Stimulated activated naive B cell treated with anti-CD40 and anti-IgM and Interleukin-4, amounts not matched to agents 10 μg/mL and 1 μg/mL and 100 μg/mL, for 72 hours (primary cell): ENCODE results near the gene NOL11.
A peak's percentile ranks its signal among the peaks of the same experiment; 100 is the strongest.
"Not testable (repeated sequence)": the region's sequence is repeated elsewhere in the genome, so short reads cannot be mapped to it uniquely, and the experiment has no call there.

ENCODE experiments used
- ATAC-seq, 2 donors: fragments of 150-1000 bp; cut with Tn5 transposase; replicated peaks; 2 replicates each; pipeline ENCODE4 v1.10.0; 2021; ENCODE audit warnings: moderate library complexity in 1 of 2
- DNase-seq: peaks from one replicate; pipeline ENCODE4 v3.0.0; 2021
- H3K27ac Mint-ChIP-seq: one replicate; pipeline ENCODE4 v1.8.0; 2022; ENCODE audit warnings: mild to moderate bottlenecking, mixed read lengths
- H3K27me3 Mint-ChIP-seq, 2 donors: one replicate each; pipeline ENCODE4 v1.8.0; 2022; ENCODE audit warnings: mixed read lengths in 2 of 2
- H3K36me3 Mint-ChIP-seq, 2 donors: one replicate each; pipeline ENCODE4 v1.8.0; 2022; ENCODE audit warnings: mixed read lengths in 2 of 2, mild to moderate bottlenecking in 1 of 2
- H3K4me1 Mint-ChIP-seq, 2 donors: one replicate each; pipeline ENCODE4 v1.8.0; 2022; ENCODE audit warnings: mixed read lengths in 2 of 2, mild to moderate bottlenecking in 1 of 2
- H3K4me3 Mint-ChIP-seq, 2 donors: one replicate each; pipeline ENCODE4 v1.8.0; 2022; ENCODE audit warnings: mild to moderate bottlenecking in 2 of 2, mixed read lengths in 2 of 2, moderate library complexity in 1 of 2
- H3K9me3 Mint-ChIP-seq, 2 donors: one replicate each; pipeline ENCODE4 v1.8.0; 2022; ENCODE audit warnings: mixed read lengths in 2 of 2, mild to moderate bottlenecking in 1 of 2

The NOL11 gene

DNA sequence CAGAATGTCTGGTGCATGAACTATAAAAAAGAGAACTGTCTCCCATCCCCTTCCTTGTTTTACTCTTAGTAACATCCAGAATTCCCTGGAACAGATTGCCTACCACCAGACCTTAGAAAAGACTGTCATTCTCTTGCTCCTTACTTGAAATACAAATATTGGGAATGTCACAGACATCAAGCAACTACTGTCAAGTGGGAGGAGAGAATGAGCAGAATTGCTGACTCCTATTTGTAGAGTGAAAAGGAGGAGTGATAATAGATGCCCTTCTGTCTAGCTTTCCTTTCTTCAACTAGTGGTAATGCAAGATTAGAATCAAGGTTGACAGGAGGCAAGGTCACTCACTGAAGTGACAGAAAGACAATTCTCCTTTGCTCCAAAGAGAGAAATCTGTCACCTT lies 23.9 kb upstream of the NOL11 start:
- DNase-seq = no peak
- H3K36me3 Mint-ChIP-seq = peaks cover 0 to 2% of the 10 kb centered on the region in 2 donors
- H3K9me3 Mint-ChIP-seq = no peaks in the 10 kb centered on the region
- H3K4me1 Mint-ChIP-seq = peaks cover under 1 to 2% of the 10 kb centered on the region in 2 donors
- no peak overlapping the region for H3K4me3 Mint-ChIP-seq
- ATAC-seq = no peak
- H3K27me3 Mint-ChIP-seq = no peaks in the 10 kb centered on the region
- no peak overlapping the region for H3K27ac Mint-ChIP-seq

DNA sequence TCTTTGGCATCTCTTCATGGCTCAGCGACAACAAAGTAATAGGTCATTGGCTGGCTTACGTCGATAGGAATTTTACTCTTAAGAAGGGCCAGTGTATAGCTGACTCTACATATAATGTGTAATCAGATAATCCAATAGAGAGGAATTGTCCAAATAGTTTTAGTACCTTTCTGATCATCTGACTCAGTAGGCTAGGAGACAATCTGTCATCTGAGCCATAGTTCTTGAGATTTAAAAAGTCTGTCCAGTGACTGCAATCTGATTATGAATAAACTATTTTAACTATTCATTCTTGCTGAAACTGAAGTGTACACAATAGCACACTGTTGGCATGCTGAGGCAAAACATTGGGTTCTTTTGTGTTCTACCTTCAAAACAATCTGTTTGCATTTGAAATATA lies 21.4 kb upstream of the NOL11 start:
- no peak overlapping the region for H3K4me3 Mint-ChIP-seq
- no peaks in the 10 kb centered on the region for H3K27me3 Mint-ChIP-seq
- DNase-seq = no peak
- H3K27ac Mint-ChIP-seq = no peak overlapping the region
- no peaks in the 10 kb centered on the region for H3K4me1 Mint-ChIP-seq
- ATAC-seq = no peak
- peaks cover 0 to 2% of the 10 kb centered on the region in 2 donors for H3K36me3 Mint-ChIP-seq
- H3K9me3 Mint-ChIP-seq = no peaks in the 10 kb centered on the region

DNA sequence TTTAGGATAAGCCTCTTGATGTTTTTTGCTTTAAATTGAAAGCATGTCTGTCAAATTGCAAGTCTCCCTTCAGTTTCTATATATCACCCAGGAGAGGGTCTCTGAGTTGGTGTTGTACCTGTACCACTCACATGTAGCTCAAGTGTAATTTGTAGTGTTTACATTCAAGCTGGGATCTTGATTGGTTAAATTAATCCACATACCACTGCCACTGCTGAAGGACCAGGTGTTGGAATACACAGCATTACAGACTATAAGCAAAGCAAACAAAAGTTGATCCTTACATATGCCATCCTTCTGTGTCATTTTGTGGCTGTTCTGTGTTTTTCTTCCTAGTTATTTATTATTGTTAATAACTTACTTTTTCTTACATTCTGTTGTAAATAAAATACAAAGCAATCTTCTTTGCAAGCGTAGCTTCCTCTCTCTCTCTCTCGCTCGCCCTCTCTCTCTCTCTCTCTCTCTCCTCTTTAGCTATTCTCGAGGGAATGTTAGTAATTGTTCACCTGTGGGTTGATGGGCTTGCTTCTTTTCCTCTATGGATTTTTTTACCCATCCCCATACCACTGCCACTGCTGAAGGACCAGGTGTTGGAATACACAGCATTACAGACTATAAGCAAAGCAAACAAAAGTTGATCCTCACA lies 20.8 kb upstream of the NOL11 start:
- Mint-ChIP-seq H3K27ac (no peak overlapping the region), H3K9me3 (no peaks in the 10 kb centered on the region), H3K4me1 (no peaks in the 10 kb centered on the region), H3K4me3 (no peak overlapping the region), H3K36me3 (peaks cover 0 to 2% of the 10 kb centered on the region in 2 donors), H3K27me3 (no peaks in the 10 kb centered on the region)
- no peak for DNase-seq
- no peak for ATAC-seq

DNA sequence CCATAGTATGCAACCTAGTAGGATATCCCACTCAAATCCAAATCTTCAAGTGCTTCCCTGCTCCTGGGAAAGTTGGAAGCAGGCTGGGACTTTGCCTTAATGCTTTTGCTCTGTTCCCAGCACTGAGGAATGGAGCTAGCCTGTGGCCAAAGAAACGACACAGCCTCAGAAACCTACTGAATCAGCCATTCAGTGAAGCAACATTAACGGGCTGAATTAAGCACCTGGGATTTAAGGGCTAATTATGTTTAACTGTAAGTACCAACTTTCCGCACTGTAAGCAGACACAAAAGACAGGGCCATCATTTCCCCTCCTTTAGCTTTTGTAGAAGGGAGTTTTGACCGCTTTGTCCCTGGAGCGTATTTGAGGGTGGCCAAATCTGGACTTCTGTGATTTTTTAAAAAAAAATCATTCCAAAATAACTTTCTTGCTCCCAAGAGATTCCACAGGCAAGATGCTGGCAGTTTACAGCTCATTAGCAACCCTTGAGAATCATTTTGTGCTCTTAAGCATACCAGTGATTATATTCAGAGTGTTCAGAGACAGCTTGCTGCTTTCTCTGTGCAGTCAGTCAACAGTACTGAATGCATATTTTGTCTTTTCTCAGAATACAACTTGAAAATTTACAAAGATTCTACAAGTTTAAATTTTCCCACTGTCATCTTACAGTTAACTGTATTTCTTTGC lies 17.6 kb upstream of the NOL11 start:
- Mint-ChIP-seq H3K9me3 (no peaks in the 10 kb centered on the region), H3K4me3 (no peak overlapping the region), H3K27me3 (peaks cover 0 to 9% of the 10 kb centered on the region in 2 donors), H3K4me1 (no peaks in the 10 kb centered on the region), H3K36me3 (no peaks in the 10 kb centered on the region), H3K27ac (no peak overlapping the region)
- no peak for DNase-seq
- no peak for ATAC-seq

DNA sequence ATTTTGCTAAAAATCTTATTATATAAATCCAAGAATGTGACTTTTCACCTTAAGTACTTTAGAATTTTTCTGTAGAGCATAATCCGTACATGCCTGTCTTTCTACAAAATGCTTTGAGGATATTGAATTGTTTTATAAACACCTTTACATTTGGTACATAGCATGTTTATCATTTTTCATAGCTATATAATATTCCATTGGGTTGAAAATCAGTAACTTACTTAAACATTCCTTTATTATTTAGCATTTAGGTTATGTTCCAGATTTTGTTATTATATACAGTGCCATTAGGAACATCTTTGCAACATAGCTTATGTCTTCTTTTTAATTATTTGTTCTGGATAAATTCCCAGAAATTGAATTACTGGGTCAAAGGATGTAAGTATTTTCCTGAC lies 17.0 kb upstream of the NOL11 start:
- DNase-seq (no peak), ATAC-seq (no peak)
- H3K9me3 Mint-ChIP-seq = no peaks in the 10 kb centered on the region
- no peaks in the 10 kb centered on the region for H3K4me1 Mint-ChIP-seq
- H3K27ac Mint-ChIP-seq = no peak overlapping the region
- H3K27me3 Mint-ChIP-seq = peaks cover 0 to 9% of the 10 kb centered on the region in 2 donors
- no peak overlapping the region for H3K4me3 Mint-ChIP-seq
- H3K36me3 Mint-ChIP-seq = no peaks in the 10 kb centered on the region

GRCh38 chr17:67702861-67703260 lies 14.9 kb upstream of the NOL11 start:
- H3K27me3 Mint-ChIP-seq, ATAC-seq, DNase-seq, H3K9me3 Mint-ChIP-seq, H3K4me3 Mint-ChIP-seq, H3K36me3 Mint-ChIP-seq, H3K4me1 Mint-ChIP-seq: not testable (repeated sequence)
- peak overlapping the region; percentile 37 for H3K27ac Mint-ChIP-seq

DNA sequence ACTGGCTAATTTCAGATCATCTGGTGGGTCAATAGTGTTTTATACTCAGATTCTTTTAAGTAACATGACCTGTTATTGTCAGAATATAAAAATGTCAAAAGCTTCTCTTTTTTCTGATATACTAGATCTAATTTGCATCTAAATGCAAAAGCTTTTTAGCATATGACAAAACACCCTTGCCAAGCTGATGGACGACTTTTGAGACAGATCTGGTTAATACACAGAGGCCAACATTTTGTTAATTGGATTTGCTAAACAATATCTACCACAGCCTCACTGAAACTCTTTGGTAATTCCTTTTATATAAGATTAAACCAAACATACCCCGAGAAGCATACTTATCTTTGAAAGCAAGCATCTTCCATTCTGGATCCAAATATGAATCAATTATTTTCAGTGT lies 10.3 kb upstream of the NOL11 start:
- DNase-seq = no peak
- peaks cover 0 to 9% of the 10 kb centered on the region in 2 donors for H3K27me3 Mint-ChIP-seq
- ATAC-seq = no peak
- no peaks in the 10 kb centered on the region for H3K36me3 Mint-ChIP-seq
- no peaks in the 10 kb centered on the region for H3K9me3 Mint-ChIP-seq
- no peak overlapping the region for H3K27ac Mint-ChIP-seq
- no peak overlapping the region for H3K4me3 Mint-ChIP-seq
- H3K4me1 Mint-ChIP-seq = no peaks in the 10 kb centered on the region

DNA sequence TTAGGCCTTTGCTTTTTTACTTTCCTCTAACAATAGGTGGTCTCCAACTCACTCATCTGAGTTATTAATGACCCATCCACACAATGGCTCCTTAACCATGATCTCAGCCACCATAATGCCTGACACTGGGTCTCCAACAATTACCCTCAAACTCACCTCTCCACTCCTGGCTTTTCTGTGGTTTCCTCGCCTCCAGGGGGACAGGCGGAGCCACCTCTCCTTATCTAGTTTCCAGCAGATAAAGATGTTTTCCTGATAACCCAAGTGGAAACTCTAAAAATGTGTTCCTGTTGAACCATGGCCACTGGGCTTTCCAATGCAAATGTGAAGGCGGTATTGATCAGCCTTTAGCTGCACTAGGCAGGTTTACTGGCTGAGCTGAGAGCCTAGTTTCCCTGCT lies 9.4 kb upstream of the NOL11 start:
- no peak for ATAC-seq
- DNase-seq = no peak
- no peak overlapping the region for H3K27ac Mint-ChIP-seq
- H3K4me1 Mint-ChIP-seq = no peaks in the 10 kb centered on the region
- H3K9me3 Mint-ChIP-seq = no peaks in the 10 kb centered on the region
- H3K4me3 Mint-ChIP-seq = no peak overlapping the region
- no peaks in the 10 kb centered on the region for H3K36me3 Mint-ChIP-seq
- H3K27me3 Mint-ChIP-seq = peaks cover 0 to 9% of the 10 kb centered on the region in 2 donors

GRCh38 chr17:67711916-67712315 lies 5.8 kb upstream of the NOL11 start:
- H3K36me3 Mint-ChIP-seq = peaks cover 2 to 3% of the 10 kb centered on the region in 2 donors
- peaks cover 2 to 12% of the 10 kb centered on the region in 2 donors for H3K4me1 Mint-ChIP-seq
- H3K27me3 Mint-ChIP-seq = no peaks in the 10 kb centered on the region
- H3K4me3 Mint-ChIP-seq = no peak overlapping the region
- H3K27ac Mint-ChIP-seq = no peak overlapping the region
- DNase-seq (no peak), ATAC-seq (no peak)
- no peaks in the 10 kb centered on the region for H3K9me3 Mint-ChIP-seq

DNA sequence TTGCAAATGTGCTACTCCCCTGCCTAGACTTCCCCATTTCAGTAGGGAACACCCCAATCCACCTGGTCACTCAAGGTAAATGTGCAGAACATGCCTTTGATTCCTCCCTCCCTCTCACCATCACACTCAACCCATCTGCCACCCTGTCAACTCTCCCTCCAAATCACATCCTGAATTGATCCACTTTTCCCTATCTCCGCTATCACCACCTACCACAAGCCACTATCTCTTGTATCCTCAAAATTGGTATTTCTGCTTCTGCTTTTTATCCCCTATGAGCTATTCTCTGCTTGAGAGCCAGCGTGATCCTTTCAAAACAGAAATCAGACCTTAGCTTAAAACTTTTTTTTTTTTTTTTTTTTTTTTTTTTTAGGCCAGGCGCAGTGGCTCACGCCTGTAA lies 5.4 kb upstream of the NOL11 start:
- Mint-ChIP-seq H3K36me3 (peaks cover 2 to 3% of the 10 kb centered on the region in 2 donors), H3K4me1 (peaks cover 2 to 12% of the 10 kb centered on the region in 2 donors), H3K27ac (no peak overlapping the region), H3K4me3 (no peak overlapping the region), H3K27me3 (no peaks in the 10 kb centered on the region), H3K9me3 (no peaks in the 10 kb centered on the region)
- DNase-seq = no peak
- ATAC-seq = no peak

DNA sequence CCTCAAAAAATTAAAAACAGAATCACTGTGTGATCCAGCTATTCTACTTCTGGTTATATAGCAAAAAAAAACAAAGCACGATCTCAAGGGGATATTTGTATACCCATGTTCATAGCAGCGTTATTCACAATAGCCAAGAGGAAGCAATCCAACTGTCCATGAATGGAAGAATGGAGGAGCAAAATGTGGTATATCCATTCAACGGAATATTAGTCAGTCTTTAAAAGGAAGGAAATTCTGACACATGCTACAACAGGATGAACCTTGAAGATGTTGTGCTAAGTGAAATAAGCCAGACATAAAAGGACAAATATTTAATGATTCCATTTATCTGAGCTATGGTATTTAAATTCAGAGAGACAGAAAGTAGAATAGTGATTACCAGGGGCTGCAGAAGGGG lies 4.6 kb upstream of the NOL11 start:
- ATAC-seq (no peak), DNase-seq (no peak)
- Mint-ChIP-seq H3K27ac (no peak overlapping the region), H3K36me3 (peaks cover 2 to 6% of the 10 kb centered on the region in 2 donors), H3K4me1 (peaks cover 2 to 12% of the 10 kb centered on the region in 2 donors), H3K9me3 (no peaks in the 10 kb centered on the region), H3K4me3 (no peak overlapping the region), H3K27me3 (no peaks in the 10 kb centered on the region)

GRCh38 chr17:67716405-67716798 lies 1.3 kb upstream of the NOL11 start:
- H3K4me3 Mint-ChIP-seq = peak overlapping the region; percentile 2 to 36
- no peaks in the 10 kb centered on the region for H3K27me3 Mint-ChIP-seq
- H3K27ac Mint-ChIP-seq = peak overlapping the region; percentile 31
- peaks cover 2 to 11% of the 10 kb centered on the region in 2 donors for H3K36me3 Mint-ChIP-seq
- H3K4me1 Mint-ChIP-seq = peaks cover 2 to 12% of the 10 kb centered on the region in 2 donors
- no peaks in the 10 kb centered on the region for H3K9me3 Mint-ChIP-seq
- DNase-seq = no peak
- no peak for ATAC-seq

DNA sequence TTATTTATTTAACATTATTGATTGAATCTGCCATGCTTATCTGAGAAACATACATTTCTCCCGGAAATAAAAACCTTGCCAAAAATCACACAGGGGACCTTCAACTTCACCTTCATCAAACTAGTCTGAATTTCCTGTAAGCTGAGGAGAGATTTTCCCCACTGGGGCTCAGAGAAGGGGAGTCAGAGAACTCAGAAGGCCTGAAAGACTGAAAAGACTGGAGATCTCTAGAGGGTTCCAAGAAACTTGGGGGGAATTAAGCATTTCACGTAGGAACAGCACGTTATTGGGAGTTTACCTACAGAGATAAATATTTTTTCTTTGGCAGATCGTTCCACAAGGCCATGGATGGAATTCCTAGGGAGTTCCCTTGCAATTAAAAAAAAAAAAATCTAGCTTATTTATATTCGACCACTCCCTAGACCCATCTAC lies 528 bp upstream of the NOL11 start:
- Mint-ChIP-seq H3K36me3 (peaks cover 9 to 18% of the 10 kb centered on the region in 2 donors), H3K4me3 (peak overlapping the region; percentile 97), H3K27me3 (no peaks in the 10 kb centered on the region), H3K4me1 (peaks cover 2 to 12% of the 10 kb centered on the region in 2 donors), H3K9me3 (no peaks in the 10 kb centered on the region), H3K27ac (peak overlapping the region; percentile 99)
- ATAC-seq = peak in 1 of 2 donors; percentile 1
- no peak for DNase-seq

DNA sequence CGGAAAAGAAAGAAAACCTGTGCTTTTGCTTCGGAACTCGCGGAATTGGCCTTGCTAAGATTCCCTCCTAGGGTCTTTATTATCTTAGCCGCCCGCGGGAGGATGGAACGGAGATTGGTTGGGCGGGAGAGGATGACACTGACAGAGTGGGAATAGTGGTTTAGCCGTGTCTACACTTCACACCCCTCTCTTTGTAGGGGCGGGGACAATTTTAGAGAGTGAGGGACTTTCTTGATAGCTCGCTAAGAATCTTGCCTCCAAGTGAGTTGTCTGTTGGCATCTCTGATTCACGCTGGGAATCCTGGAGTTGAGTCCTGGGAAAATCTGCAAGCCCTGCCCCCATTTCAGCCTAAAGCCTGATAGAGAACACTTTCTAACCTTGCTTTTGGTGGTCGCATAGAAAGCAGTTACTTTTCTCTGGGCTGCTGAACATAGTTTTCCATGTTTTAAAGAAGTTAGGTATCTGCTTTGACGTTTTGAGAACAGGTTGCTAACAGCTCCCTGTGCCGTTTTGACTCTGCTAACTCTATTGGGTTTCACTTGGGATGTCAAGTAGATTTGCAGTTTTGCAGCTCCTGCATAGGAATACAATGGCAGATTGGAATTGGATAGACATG lies 697 bp downstream of the NOL11 start:
- H3K27ac Mint-ChIP-seq = peak overlapping the region; percentile 99
- DNase-seq (peak; percentile 28), ATAC-seq (peak; percentile 21 to 36)
- H3K9me3 Mint-ChIP-seq = no peaks in the 10 kb centered on the region
- H3K4me1 Mint-ChIP-seq = peaks cover 2 to 12% of the 10 kb centered on the region in 2 donors
- H3K36me3 Mint-ChIP-seq = peaks cover 9 to 18% of the 10 kb centered on the region in 2 donors
- peak overlapping the region; percentile 97 for H3K4me3 Mint-ChIP-seq
- H3K27me3 Mint-ChIP-seq = no peaks in the 10 kb centered on the region

DNA sequence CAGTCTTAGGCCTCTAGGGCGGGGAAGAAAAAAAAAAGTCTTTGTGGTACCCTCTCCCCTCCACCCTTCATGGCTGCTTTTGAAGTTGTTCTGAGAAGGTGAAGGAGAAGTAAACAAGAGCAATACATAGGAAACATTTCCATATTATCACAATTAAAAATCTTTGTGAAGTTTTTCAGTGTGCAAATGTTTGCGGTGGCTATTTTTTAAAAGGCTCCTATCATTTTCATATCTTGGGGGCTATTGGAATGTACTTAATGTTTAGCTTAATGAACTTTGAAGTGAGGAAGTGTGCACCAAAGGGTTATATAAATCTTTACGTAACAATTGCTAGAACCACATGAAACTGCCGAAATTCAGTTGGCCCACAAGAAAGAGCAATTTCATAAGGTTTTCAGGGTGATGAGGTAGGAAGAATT lies 7.6 kb downstream of the NOL11 start:
- H3K27ac Mint-ChIP-seq = peak overlapping the region; percentile 25
- ATAC-seq = no peak
- DNase-seq = no peak
- no peaks in the 10 kb centered on the region for H3K9me3 Mint-ChIP-seq
- H3K4me3 Mint-ChIP-seq = no peak overlapping the region
- peaks cover 0 to 5% of the 10 kb centered on the region in 2 donors for H3K4me1 Mint-ChIP-seq
- no peaks in the 10 kb centered on the region for H3K27me3 Mint-ChIP-seq
- H3K36me3 Mint-ChIP-seq = peaks cover 36 to 43% of the 10 kb centered on the region in 2 donors
